Measurements from ENCODE around the gene SLC12A4.

- no peak for TF ChIP-seq POLR2A (IDR thresholded peaks at IDR 0.05)
- TF ChIP-seq CTCF (IDR thresholded peaks at IDR 0.05) = no peak
- no peak for TF ChIP-seq EP300 (IDR thresholded peaks at IDR 0.05)
Measured at GRCh38 chr16:67942510-67943255, 25.8 kb downstream of the SLC12A4 start.
